ENCODE measurements around the gene DEPDC4. TPM values are rescaled to one million over a fixed set of nuclear protein-coding genes. Genes with fewer than 3 reads are reported as not detected.

Gene DEPDC4
- total RNA-seq, 1 experiment from 2014 or later, result 3.2 TPM

DNA sequence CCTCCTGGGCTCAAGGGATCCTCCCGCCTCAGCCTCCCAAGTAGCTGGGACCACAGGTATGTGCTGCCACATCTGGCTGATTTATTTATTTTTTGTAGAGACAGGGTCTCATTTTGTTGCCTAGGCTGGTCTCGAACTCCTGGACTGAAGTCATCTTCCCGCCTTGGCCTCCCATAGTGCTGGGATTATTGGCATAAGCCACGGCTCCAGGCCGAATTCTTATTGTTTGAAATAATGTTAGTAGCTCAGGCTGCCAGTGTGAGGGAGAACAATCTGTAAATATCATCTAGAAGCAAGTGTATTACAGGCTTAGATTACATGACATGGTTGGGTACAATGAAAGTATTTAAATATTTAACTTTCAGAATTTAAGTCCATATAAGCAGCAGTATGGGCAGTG, 58.0 kb downstream of the DEPDC4 start:
- Histone ChIP-seq H3K14ac (ENCODE audit: insufficient read depth, low read length) (no peak overlapping the region), H3K4ac (ENCODE audit: low read depth, low read length) (no peak overlapping the region), H2BK120ac (ENCODE audit: low read depth, low read length, poor library complexity, severe bottlenecking) (no peak overlapping the region), H4K91ac (ENCODE audit: insufficient read length, low read depth, low read length) (no peak overlapping the region), H3K9me3 (ENCODE audit: control insufficient read depth, low read depth, low read length) (no peaks in the 10 kb centered on the region), H3K23me2 (ENCODE audit: insufficient read length, low read depth, low read length, poor library complexity, severe bottlenecking) (no peaks in the 10 kb centered on the region), H3K79me2 (ENCODE audit: insufficient read depth, low read length) (no peaks in the 10 kb centered on the region; the same call in 1 of the 2 replicates), H3K79me1 (ENCODE audit: insufficient read depth, low read depth, low read length, poor library complexity, severe bottlenecking) (no peaks in the 10 kb centered on the region), H2AK5ac (ENCODE audit: insufficient read length, low read length) (no peak overlapping the region), H4K8ac (replicated peaks; ENCODE audit: insufficient read length, low read depth, low read length) (no peak overlapping the region), H3K9ac (ENCODE audit: extremely low read depth, insufficient read length, low read length) (no peak overlapping the region), H2BK12ac (ENCODE audit: insufficient read length, low read depth, low read length) (no peak overlapping the region), H4K20me1 (ENCODE audit: control insufficient read depth, insufficient read depth, insufficient read length) (no peaks in the 10 kb centered on the region), H3K56ac (ENCODE audit: insufficient read length, low read depth, low read length) (no peak overlapping the region), H2BK5ac (ENCODE audit: insufficient read length, low read length) (no peak overlapping the region), H3K27me3 (ENCODE audit: insufficient read depth, low read length) (no peaks in the 10 kb centered on the region), H3T11ph (ENCODE audit: low read length) (no peak overlapping the region), H3K4me1 (ENCODE audit: insufficient read depth, low read length) (no peaks in the 10 kb centered on the region), H3K18ac (ENCODE audit: insufficient read length, low read depth, low read length) (no peak overlapping the region), H3K4me2 (ENCODE audit: insufficient read depth, insufficient read length, low read length) (no peak overlapping the region), H2AFZ (ENCODE audit: low read length) (no peak overlapping the region), H3K27ac (ENCODE audit: insufficient read length, low read depth, low read length) (no peak overlapping the region), H4K5ac (ENCODE audit: insufficient read length, low read depth, low read length) (no peak overlapping the region), H2BK15ac (ENCODE audit: low read depth, low read length) (no peak overlapping the region), H2BK20ac (ENCODE audit: low read depth, low read length, poor library complexity, severe bottlenecking) (no peak overlapping the region), H3K23ac (ENCODE audit: insufficient read length, low read depth, low read length) (no peak overlapping the region)
- Mint-ChIP-seq H3K9me3 (no peaks in the 10 kb centered on the region), H3K27me3 (ENCODE audit: low read depth) (no peaks in the 10 kb centered on the region), H3K27ac (no peak overlapping the region), H3K36me3 (ENCODE audit: insufficient read depth in 1 of 3, low read depth in 3 of 3) (peaks cover 10 to 51% (median 43%) of the 10 kb centered on the region in 3 experiments; a peak in 6 of 7 replicates), H3K4me1 (no peaks in the 10 kb centered on the region), H3K4me3 (no peak overlapping the region)
- DNase-seq, result no peak
- no peak for TF ChIP-seq CTCF (conservative IDR thresholded peaks at IDR 0.05)
- WGBS (ENCODE audit: extremely low coverage, insufficient read length, low lambda C conversion rate), result no CpG with 5 or more reads among the region's 5 CpGs

Measured in H9 (cell line).